GM19455 (cell line): ENCODE results near the gene OTUB2.

ENCODE experiments used
- ATAC-seq: cut with Tn5 transposase; IDR thresholded peaks from one replicate; pipeline ENCODE4 v1.9.1; 2021; ENCODE audit not compliant: unreplicated experiment

Gene OTUB2

DNA sequence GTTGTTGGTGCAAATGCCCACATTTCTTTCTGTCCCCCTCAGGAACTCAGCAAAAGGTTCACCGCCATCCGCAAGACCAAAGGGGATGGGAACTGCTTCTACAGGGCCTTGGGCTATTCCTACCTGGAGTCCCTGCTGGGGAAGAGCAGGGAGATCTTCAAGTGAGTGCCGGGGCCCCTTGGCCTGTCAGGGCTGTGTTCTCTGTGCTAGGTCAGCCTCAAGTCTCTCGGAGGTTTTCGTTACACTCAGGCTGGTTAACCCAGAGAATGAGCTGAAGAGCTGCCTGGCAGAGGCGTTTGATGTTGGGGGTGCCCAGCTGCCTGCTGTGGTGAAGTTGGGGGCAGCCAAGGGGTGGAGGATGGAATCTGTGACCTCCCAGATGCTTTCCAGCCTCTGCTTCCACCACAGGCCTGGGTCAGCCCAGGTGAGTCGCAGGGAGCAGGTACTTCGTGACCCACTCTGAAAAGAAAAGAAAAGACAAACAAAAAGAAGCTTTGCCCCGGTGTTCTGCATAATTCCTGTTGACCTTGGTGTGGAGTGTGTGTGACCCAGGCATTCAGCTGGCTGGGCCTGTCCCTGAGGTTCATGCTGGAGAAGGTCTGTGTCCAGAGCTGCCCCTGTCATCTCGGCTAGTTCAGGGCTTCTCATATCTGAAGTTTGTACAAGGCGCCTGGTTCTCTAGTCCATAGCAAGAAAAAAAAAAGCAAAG, 12.9 kb downstream of the OTUB2 start:
- no peak for ATAC-seq

DNA sequence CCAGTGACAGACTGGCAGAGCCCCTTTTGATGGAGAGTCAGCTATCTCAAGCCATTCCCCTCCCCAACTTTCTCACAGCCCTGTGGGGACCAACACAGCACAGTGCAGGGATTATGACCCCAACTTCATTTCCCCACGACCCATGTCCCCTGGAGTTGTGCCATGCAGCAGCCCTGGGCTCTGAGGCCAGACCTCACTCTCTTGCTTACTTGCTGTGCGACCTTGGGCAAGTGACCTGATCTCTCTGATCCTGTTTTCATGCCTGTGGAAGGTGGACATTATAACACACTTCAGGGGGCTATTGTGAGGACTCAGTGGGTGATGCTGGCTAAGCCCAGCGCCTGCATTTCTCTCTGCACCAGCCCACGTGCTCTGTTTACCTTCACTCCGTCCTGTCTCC, 14.1 kb downstream of the OTUB2 start:
- ATAC-seq: no peak

DNA sequence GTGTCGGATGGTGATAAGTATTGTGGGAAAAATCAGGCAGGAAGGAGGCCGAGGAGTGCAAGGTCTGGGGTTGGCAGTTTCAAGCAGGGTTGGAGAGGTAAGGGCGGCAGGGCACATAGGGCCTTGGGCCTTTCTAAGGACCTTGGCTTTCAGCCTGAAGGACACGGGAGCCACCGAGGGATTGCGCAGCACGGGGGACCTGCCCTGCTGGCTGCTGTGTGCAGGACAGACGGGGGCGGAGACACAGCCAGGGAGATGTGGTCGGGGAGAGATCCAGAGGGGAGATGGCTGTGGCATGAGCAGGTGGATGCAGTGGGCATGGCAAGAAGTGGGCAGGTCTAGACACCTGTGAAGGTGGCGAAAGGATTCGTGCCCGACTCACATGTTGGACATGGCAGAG, 14.7 kb downstream of the OTUB2 start:
- no peak for ATAC-seq

DNA sequence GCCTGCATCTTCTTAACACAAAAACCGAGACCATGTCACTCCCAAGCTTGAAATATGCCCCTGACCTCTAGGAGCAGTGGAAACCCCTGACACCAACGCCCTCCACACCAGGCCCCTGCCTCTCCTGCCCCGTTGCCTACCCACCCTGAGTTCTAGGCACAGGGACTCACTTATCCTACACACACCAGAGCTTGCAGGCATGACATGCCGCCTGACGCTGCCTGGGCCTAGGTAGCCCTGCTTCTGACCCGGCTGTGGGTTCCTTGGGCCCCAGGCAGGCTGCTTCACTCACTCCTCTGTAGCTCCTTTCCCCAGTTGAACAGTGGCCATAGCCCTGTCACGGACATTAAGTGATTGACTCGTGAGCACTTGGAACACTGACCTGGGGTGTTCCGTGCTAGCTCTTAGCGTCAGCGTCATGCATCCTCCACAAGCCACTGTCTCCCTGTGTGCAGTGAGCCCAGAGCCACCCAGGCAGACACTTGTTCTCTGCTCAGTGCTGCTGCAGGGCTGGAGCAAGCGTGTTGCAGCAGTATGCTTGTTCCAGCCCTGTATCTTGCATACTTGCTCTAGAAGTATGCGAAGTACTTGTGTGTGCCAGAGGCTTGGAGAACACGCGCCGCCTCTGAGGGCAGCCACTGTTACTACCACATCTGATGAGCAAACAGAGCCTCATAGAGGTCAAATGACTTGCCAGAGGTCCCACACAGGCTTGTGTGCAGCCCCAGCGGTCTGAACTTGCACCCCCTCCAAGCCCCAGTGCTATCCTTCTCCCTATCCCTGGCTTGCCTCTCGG, 15.6 kb downstream of the OTUB2 start:
- ATAC-seq: no peak

DNA sequence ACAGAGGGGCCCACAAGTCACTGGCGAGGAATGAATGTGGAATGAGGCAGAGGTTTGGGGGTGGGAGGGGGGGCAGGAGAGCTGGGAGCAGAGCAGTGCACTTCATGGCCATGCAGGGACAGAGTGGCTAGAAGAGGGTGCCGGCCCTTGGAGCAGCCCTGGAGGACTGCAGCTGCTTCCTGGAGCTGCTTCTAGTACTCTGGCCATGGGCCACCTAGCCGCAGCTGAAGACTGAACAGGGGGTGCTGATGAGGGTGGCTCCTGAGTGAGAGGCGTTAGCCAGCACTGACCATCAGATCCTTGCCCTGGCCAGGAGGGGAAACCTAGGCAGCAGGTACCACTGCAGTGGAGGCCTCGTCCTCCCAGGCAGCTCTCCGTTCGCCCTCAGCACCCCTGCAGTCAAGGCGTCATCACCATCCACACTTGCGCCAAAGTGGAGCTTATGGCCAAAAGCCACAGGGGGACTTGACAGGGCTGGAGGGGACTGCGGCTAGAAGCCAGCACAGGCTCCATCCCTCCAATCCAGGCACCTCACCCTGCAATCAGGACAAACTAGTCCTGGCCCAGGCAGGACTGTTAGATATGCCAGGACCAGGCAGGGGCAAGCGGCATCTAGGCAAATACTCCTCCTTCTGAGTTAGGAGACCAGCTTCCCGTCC, 16.4 kb downstream of the OTUB2 start:
- ATAC-seq: no peak

DNA sequence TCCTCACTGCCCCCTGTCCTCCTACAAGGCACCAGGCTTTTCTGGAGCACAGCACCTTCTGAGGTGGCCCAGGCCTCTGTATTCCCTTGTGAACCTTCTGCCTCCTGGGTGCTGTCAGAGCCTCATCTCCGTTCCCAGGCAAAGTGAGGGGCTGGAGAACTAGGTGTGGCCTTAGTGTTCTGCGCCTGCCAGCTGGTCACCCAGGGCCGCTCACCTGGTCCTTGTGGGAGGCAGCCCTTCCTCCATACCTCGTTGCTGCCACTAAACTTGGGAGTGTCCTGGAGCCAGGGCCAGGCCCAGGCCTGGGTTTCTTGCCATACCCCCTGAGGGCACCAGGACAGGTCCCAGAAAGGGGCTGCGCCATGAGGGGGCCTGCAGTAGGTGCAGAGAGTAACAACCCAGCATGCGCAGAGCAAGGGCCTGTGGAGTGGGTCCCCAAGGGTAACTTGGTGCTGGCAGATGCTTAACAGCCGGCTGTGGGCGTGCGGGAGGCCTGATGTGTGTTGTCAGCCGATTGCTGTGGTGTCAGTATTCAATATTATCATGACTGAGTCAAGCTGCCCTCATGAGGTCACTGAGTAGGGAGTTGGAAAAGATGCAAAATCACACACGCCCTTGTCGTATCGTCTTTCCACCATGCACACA, 17.1 kb downstream of the OTUB2 start:
- ATAC-seq: no peak

DNA sequence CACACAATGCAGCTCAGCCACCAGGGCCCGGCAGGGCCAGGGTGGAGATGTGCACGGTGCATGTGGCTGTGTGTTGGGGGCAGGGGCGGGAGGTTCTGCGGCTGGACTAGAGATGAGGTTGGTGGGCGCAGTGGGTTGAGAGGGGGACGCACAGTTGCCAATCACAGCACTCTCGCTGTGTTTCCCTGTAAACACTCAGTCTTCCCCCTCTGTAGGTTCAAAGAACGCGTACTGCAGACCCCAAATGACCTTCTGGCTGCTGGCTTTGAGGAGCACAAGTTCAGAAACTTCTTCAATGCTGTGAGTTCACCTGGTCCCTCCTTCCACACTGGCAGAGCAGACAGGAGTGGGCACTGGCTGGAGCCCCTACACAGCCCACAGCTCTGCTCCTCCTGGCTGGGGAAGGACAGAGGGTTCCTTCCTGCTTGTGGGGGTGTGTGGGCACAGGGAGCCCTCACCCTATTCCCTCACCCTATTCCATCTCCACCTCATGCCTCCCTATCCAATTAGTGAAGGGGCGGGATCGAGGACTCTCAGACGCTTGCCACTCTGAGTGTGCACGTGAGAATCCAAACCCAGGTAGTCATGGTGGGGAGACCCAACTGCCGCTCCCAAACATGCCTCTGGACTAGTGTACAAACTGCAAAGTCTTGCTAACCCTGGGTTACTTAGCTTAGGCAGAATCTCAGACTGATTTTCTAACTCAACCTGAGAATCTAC, 17.8 kb downstream of the OTUB2 start:
- no peak for ATAC-seq

DNA sequence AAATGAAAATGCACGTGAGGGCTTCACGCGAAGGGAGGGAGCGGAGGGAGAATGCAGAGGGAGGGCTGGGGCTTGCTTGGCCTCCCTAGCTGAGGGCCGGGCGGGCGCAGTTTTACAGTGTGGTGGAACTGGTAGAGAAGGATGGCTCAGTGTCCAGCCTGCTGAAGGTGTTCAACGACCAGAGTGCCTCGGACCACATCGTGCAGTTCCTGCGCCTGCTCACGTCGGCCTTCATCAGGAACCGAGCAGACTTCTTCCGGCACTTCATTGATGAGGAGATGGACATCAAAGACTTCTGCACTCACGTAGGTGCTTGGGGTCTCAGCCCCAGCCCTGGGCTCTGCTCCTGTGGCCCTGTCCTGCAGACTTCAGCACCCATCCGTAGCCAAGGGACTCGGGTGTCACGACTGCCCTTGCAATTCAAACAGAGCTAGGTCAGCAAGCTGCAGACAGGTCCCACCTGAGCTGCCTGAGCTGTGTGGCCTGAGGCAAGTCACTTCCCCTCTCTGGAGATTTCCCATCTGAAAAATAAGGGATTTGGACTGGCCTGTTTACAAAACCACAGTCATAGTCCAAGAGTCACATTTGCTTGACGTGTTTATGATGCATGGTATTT, 18.4 kb downstream of the OTUB2 start:
- ATAC-seq: no peak

DNA sequence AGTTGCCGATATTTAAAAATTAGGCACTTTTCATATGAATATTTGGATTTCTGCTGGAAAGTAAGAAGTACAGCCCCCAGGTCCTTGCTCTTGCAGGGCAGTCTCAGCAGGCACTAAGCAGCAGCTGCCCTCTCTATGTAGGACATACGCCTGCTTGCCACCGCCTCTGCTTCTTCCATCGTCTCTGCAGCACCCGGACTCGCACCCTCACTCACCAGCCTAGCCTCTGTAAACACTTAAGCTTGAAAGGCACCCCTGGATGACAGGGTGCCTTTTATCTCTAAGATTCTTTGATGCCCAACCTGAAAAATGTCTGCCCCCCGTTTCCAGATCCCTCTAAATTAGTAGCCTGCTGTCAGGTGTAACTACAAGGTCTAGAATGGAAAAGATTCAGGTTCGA, 19.0 kb downstream of the OTUB2 start:
- ATAC-seq: no peak

DNA sequence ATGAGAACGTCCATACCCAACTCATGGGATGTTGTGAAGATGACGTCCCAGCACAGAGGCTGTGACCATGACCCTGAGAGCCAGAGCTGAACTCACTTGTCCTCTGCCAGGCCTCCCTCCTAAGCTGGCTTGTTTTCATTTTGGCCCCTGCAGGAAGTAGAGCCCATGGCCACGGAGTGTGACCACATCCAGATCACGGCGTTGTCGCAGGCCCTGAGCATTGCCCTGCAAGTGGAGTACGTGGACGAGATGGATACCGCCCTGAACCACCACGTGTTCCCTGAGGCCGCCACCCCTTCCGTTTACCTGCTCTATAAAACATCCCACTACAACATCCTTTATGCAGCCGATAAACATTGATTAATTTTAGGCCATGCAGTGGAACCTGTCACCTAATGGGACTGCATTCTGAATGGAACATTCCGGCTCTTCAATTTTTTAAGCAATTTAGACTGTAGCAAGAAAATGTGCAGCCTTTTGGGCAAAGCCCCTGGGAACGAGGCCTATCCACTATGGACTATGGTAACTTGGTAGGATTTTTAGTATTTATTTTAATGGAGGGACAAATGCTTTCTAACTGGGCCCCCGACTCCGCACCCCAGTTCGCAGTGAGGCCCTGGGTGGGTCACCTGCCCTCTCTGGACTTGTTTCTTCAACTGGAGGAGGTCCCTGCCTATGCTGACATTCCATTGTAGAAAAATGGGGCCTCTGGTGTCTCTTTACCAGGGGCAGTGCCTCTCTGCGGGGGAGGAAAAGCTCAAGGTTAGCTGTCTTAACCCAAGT, 19.6 kb downstream of the OTUB2 start:
- no peak for ATAC-seq

DNA sequence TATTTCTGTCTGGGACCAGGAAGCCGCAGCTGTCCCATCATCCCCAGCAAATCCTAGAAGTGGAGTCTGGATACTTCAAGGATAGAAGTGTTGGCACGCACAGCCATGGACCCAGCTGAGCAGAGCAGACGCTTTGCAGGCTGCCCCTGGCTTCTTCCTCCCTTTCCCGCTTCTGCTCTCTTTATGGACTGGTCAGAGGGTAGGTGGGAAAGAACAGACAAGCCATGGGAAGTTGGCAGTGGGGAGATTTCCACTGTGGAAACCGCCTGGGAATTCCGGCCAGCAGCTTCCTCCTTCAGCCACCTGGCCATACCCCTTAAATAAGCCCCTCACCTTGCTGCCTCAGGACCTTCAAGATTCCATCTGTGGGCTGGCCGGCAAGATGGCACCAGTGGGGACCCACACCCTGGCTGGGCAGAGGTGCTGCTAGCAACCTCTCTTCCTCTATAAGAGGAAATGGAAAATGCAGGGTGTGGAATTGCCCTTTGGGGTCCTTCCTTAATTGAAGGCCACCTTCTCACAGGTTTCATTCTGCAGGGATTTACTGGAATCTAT, 20.6 kb downstream of the OTUB2 start:
- no peak for ATAC-seq

DNA sequence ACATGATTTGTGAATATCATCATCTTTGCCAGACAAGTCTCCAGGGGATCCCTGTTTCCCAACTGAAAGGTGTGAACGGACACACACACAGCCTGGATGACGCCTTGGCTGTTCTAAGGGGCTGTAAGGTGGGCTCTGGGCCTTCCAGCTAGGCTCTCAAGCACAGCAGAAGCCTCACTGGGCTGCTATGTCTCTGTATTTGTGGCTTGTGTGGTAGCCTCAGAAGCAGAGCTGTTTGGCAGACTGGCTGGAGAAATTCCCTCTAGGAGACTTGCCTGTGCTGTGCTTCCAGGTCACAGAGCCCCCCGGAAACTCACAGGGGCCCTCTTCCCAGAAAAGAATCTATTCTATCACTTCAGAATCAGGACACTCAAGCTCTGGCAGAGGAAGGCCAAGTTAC, 21.4 kb downstream of the OTUB2 start:
- ATAC-seq: no peak

DNA sequence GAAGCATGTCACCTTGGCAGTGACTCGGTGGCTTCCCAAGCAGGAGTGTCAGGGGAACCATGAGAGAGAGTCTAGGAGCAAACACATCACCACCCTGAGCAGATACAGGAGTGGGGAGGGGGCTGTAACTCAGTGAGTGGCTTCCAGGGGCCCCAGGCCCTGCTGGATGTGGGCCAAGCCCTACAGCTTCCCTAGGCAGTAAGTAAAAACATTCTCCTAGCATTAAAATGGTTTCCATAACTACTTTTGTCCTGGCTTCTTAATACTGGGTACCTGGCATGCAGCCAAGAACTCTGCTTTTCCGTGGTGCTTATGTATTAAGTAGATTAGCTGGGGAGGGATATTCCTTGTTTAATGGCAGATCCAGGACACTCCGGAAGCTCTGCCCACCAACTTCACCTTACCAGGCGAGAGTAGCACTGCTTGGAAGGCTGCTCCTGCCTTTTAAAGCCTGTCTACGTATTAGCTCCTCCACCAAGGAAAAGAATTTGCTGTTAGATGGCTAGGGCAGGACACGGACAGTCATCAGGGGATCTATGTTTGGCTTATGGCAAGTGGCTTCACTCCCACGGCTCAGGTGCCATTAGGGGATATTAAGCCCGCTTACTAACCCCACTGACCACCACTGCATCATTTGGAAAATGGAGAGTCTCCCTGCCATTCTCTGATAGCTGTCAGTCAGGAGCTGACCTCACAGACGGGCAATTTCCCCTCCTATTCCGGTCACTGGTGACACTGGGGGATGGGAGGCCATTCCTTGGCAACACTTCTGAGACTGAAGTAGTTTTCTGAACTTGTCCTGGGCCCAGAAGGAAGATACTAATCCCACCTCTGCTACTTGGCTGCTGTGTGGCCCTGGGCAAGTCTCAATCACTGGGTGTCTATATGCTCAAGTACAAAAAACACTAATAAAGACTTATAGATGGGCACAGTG, 22.8 kb downstream of the OTUB2 start:
- ATAC-seq: no peak

DNA sequence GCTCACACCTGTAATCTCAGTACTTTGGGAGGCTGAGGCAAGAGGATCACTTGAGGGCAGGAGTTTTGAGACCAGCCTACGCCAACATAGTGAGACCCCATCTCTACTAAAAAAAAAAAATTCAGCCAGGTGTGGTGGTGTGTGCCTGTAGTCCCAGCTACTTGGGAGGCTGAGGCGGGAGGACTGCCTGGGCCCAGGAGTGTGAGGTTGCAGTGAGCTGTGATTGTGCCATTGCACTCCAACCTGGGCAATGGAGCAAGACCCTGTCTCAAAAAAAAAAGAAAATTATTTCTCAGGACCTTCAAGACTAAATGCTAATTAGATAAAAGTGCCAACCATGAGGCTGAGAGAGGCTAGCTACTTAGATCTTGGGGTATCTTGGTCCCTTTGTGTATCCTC, 23.5 kb downstream of the OTUB2 start:
- ATAC-seq: no peak

DNA sequence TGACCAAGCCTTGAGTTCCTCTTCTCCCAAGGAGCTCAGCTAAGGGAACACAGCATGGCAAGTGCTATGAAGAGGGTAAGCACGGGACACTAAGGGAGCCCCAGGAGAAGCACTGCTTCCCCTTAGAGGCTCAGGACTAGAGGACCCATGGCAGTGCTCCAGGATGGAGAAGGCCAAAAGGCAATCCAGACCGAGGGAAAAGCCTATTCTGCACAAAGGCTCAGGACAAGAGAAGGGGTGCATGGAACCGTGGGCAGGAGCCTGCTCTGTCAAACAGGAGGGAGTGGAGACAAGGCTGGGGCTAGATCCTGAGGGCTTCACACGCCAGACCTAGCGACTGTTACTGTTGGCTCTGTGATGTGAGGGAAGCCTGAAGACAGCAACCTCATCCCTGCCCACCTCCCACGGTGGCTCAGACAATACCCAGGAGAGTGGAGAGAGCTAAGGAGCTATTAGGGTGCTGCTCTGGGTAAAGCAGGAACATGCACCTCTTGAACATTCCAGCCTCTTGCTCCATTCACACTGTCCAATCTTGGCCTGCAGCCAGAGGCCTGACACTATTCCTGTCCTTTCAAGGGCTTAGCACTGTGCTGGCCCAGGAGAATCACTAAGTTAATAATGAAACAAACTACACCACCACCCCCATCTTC, 24.2 kb downstream of the OTUB2 start:
- ATAC-seq: no peak

DNA sequence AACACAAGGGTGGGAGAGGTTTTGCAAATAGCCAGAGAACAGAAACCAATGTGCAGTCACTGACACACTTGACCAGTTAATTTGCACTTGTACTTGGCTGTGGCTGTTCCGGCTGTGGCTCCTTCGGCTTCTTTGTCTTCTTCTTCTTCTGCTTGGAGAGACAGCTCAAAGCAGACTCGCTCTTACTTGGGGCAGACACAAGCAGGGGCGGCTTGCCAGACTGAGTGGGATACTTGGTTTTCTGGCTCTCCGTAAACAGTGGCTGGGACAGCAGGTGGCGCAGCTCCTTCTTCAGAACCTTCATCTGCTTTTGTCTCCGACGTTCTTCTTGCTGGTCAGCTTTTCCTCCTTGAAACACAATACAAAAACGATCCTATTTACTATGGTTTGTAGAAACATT, 25.0 kb downstream of the OTUB2 start:
- ATAC-seq: no peak

DNA sequence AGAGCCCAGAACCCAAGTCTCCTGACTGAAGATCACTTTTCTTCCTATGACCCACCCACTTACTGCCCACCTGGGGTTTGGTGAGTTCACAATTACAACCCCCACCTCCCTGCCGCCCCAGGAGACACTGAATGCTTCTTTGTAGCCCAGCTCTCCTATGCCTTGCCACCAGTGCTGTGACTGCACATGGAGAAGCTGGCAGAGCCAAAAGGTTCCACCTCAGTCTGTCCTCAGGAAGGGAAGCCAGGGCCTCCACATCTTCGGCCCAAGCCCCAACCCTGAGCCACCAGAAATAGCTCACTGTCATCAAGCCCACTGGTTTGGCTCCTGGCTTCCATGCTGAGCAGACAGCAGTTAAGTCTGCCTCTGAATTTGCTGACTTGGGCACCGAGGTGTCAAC, 25.6 kb downstream of the OTUB2 start:
- ATAC-seq: no peak

DNA sequence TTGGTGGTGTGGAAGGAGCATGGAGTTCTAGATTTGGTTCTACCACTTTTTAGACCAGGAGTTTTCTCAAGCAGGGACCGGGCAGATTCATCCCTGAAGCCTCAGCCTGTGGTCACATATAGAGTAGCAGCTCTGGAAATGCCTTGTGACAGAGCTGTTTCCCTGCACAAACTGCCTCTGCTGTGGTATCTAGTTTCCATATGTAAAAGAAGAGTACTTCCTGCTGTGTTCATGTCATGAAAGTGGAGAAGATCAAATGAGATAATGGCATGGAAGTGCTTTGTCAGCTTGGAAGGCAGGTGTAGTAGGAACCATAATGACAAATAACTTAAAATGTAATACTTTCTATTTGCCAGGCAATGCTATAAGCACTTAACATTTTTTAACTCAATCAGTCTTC, 26.1 kb downstream of the OTUB2 start:
- no peak for ATAC-seq
